Measurements from ENCODE around the gene ZBED6.

DNA sequence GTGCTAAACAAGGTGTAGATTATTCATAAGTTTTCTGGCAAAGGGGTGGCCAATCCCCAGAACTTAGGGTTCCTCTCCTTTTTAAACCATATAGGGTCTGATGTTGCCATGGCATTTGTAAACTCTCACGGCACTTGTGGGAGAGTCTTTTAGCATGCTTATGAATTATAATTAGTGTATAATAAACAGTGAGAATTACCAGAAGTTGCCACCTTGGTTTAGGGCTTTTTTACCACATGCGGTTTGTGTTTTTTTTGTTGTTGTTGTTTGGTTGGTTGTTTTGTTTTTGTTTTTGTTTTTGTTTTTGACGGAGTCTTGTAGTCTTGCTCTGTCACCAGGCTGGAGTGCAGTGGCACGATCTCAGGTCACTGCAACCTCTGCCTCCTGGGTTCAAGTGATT is 39.4 kb upstream of the ZBED6 start:
- TF ChIP-seq POLR2A (IDR thresholded peaks at IDR 0.05), result no peak
- TF ChIP-seq CTCF (IDR thresholded peaks at IDR 0.05), result no peak
